ENCODE results near the gene ITPA. TPM values are rescaled to one million over a fixed set of nuclear protein-coding genes. Genes with fewer than 3 reads are reported as not detected.
"Not testable (repeated sequence)": the region's sequence is repeated elsewhere in the genome, so short reads cannot be mapped to it uniquely, and the experiment has no call there.

Gene ITPA
- total RNA-seq, 1 donor = 10.8 TPM

GRCh38 chr20:3208786-3209256 lies 477 bp upstream of the ITPA start:
- Histone ChIP-seq H3K9me3 (ENCODE audit: low read depth, low read length) (no peaks in the 10 kb centered on the region), H3K4me1 (ENCODE audit: insufficient read depth, low read length) (peaks cover 21% of the 10 kb centered on the region), H3K4me3 (ENCODE audit: low read length) (peak overlapping the region; percentile 95), H3K27me3 (ENCODE audit: insufficient read depth, low read length) (no peaks in the 10 kb centered on the region)

- peaks cover 18% of the 10 kb centered on the region for H3K4me1 ChIP-seq (ENCODE audit: insufficient read depth, low read length)
- H3K4me3 ChIP-seq (ENCODE audit: low read length) = peak overlapping the region; percentile 95
- no peaks in the 10 kb centered on the region for H3K9me3 ChIP-seq (ENCODE audit: low read depth, low read length)
- H3K27me3 ChIP-seq (ENCODE audit: insufficient read depth, low read length) = no peaks in the 10 kb centered on the region
Measured at GRCh38 chr20:3209946-3210317, 634 bp downstream of the ITPA start.

GRCh38 chr20:3210346-3210745 lies 1.0 kb downstream of the ITPA start:
- Histone ChIP-seq H3K27me3 (ENCODE audit: insufficient read depth, low read length) (no peaks in the 10 kb centered on the region), H3K4me1 (ENCODE audit: insufficient read depth, low read length) (peaks cover 18% of the 10 kb centered on the region), H3K4me3 (ENCODE audit: low read length) (peak overlapping the region; percentile 95), H3K9me3 (ENCODE audit: low read depth, low read length) (no peaks in the 10 kb centered on the region)

- no peak overlapping the region for H3K4me3 ChIP-seq (ENCODE audit: low read length)
- no peaks in the 10 kb centered on the region for H3K9me3 ChIP-seq (ENCODE audit: low read depth, low read length)
- no peaks in the 10 kb centered on the region for H3K27me3 ChIP-seq (ENCODE audit: insufficient read depth, low read length)
- H3K4me1 ChIP-seq (ENCODE audit: insufficient read depth, low read length) = peaks cover 18% of the 10 kb centered on the region
Measured at GRCh38 chr20:3213226-3213625, 3.9 kb downstream of the ITPA start.

GRCh38 chr20:3215359-3215917 lies 6.1 kb downstream of the ITPA start:
- not testable (repeated sequence) for H3K9me3 ChIP-seq (ENCODE audit: low read depth, low read length); H3K4me3 ChIP-seq (ENCODE audit: low read length); H3K27me3 ChIP-seq (ENCODE audit: insufficient read depth, low read length)
- peaks cover 13% of the 10 kb centered on the region for H3K4me1 ChIP-seq (ENCODE audit: insufficient read depth, low read length)

- H3K9me3 ChIP-seq (ENCODE audit: low read depth, low read length) = no peaks in the 10 kb centered on the region
- no peak overlapping the region for H3K4me3 ChIP-seq (ENCODE audit: low read length)
- no peaks in the 10 kb centered on the region for H3K27me3 ChIP-seq (ENCODE audit: insufficient read depth, low read length)
- peaks cover 22% of the 10 kb centered on the region for H3K4me1 ChIP-seq (ENCODE audit: insufficient read depth, low read length)
Measured at GRCh38 chr20:3218307-3218988, 9.2 kb downstream of the ITPA start.

GRCh38 chr20:3221398-3222226 lies 12.3 kb downstream of the ITPA start:
- H3K4me3 ChIP-seq (ENCODE audit: low read length) = no peak overlapping the region
- no peaks in the 10 kb centered on the region for H3K27me3 ChIP-seq (ENCODE audit: insufficient read depth, low read length)
- H3K9me3 ChIP-seq (ENCODE audit: low read depth, low read length) = no peaks in the 10 kb centered on the region
- peaks cover 28% of the 10 kb centered on the region for H3K4me1 ChIP-seq (ENCODE audit: insufficient read depth, low read length)

- Histone ChIP-seq H3K4me1 (ENCODE audit: insufficient read depth, low read length) (peaks cover 28% of the 10 kb centered on the region), H3K9me3 (ENCODE audit: low read depth, low read length) (no peaks in the 10 kb centered on the region), H3K27me3 (ENCODE audit: insufficient read depth, low read length) (no peaks in the 10 kb centered on the region), H3K4me3 (ENCODE audit: low read length) (no peak overlapping the region)
Measured at GRCh38 chr20:3222635-3223600, 13.6 kb downstream of the ITPA start.

- no peaks in the 10 kb centered on the region for H3K27me3 ChIP-seq (ENCODE audit: insufficient read depth, low read length)
Measured at GRCh38 chr20:3223651-3223993, 14.3 kb downstream of the ITPA start.

GRCh38 chr20:3223994-3224680 lies 14.8 kb downstream of the ITPA start:
- Histone ChIP-seq H3K4me1 (ENCODE audit: insufficient read depth, low read length) (peaks cover 19% of the 10 kb centered on the region), H3K4me3 (ENCODE audit: low read length) (no peak overlapping the region), H3K9me3 (ENCODE audit: low read depth, low read length) (no peaks in the 10 kb centered on the region), H3K27me3 (ENCODE audit: insufficient read depth, low read length) (no peaks in the 10 kb centered on the region)

More at GRCh38 chr20:3223651-3223993, 14.3 kb downstream of the ITPA start:
- peaks cover 23% of the 10 kb centered on the region for H3K4me1 ChIP-seq (ENCODE audit: insufficient read depth, low read length)
- no peak overlapping the region for H3K4me3 ChIP-seq (ENCODE audit: low read length)
- H3K9me3 ChIP-seq (ENCODE audit: low read depth, low read length) = no peaks in the 10 kb centered on the region

- Histone ChIP-seq H3K4me1 (ENCODE audit: insufficient read depth, low read length) (peaks cover 19% of the 10 kb centered on the region), H3K9me3 (ENCODE audit: low read depth, low read length) (no peaks in the 10 kb centered on the region), H3K27me3 (ENCODE audit: insufficient read depth, low read length) (no peaks in the 10 kb centered on the region), H3K4me3 (ENCODE audit: low read length) (no peak overlapping the region)
Measured at GRCh38 chr20:3224681-3225421, 15.6 kb downstream of the ITPA start.

GRCh38 chr20:3226093-3226492 lies 16.8 kb downstream of the ITPA start:
- Histone ChIP-seq H3K4me1 (ENCODE audit: insufficient read depth, low read length) (peaks cover 19% of the 10 kb centered on the region), H3K27me3 (ENCODE audit: insufficient read depth, low read length) (no peaks in the 10 kb centered on the region), H3K9me3 (ENCODE audit: low read depth, low read length) (no peaks in the 10 kb centered on the region), H3K4me3 (ENCODE audit: low read length) (no peak overlapping the region)

- Histone ChIP-seq H3K4me1 (ENCODE audit: insufficient read depth, low read length) (peaks cover 19% of the 10 kb centered on the region), H3K27me3 (ENCODE audit: insufficient read depth, low read length) (no peaks in the 10 kb centered on the region), H3K4me3 (ENCODE audit: low read length) (no peak overlapping the region), H3K9me3 (ENCODE audit: low read depth, low read length) (no peaks in the 10 kb centered on the region)
Measured at GRCh38 chr20:3226864-3227263, 17.6 kb downstream of the ITPA start.

- Histone ChIP-seq H3K9me3 (ENCODE audit: low read depth, low read length) (no peaks in the 10 kb centered on the region), H3K4me3 (ENCODE audit: low read length) (no peak overlapping the region), H3K4me1 (ENCODE audit: insufficient read depth, low read length) (peaks cover 15% of the 10 kb centered on the region), H3K27me3 (ENCODE audit: insufficient read depth, low read length) (no peaks in the 10 kb centered on the region)
Measured at GRCh38 chr20:3227506-3227905, 18.2 kb downstream of the ITPA start.

Measured in mononuclear cell (primary cell).